NCI-H1930 (cell line): ENCODE measurements around the gene EHHADH.

Source experiments
- DNase-seq, 2 experiments: peaks; one replicate each; lab custom pipeline; 2025; lab: John Stamatoyannopoulos, UW

Gene EHHADH

GRCh38 chr3:185195652-185196051 is 58.2 kb downstream of the EHHADH start:
- no peak for DNase-seq

- peak in 1 of 2 experiments; percentile 27 for DNase-seq
Observed at GRCh38 chr3:185188816-185189215, 65.0 kb downstream of the EHHADH start.

- no peak for DNase-seq
Observed at GRCh38 chr3:185187391-185187790, 66.5 kb downstream of the EHHADH start.

- DNase-seq = peak; percentile 4 to 21
Observed at GRCh38 chr3:185176750-185177359, 77.0 kb downstream of the EHHADH start.

GRCh38 chr3:185175370-185175987 is 78.4 kb downstream of the EHHADH start:
- DNase-seq = no peak

- no peak for DNase-seq
Observed at GRCh38 chr3:185172086-185173049, 81.5 kb downstream of the EHHADH start.

GRCh38 chr3:185164428-185165217 is 89.2 kb downstream of the EHHADH start:
- no peak for DNase-seq

- DNase-seq = no peak
Observed at GRCh38 chr3:185162634-185163033, 91.2 kb downstream of the EHHADH start.

GRCh38 chr3:185161761-185162160 is 92.1 kb downstream of the EHHADH start:
- no peak for DNase-seq

GRCh38 chr3:185157347-185157746 is 96.5 kb downstream of the EHHADH start:
- DNase-seq = no peak

- no peak for DNase-seq
Observed at GRCh38 chr3:185155678-185156077, 98.2 kb downstream of the EHHADH start.

- peak in 1 of 2 experiments; percentile 7 for DNase-seq
Observed at GRCh38 chr3:185153861-185154629, 99.8 kb downstream of the EHHADH start.

- DNase-seq = peak in 1 of 2 experiments; percentile 20
Observed at GRCh38 chr3:185153171-185153771, 100.6 kb downstream of the EHHADH start.

- DNase-seq = peak; percentile 33 to 45
Observed at GRCh38 chr3:185152410-185153170, 101.3 kb downstream of the EHHADH start, which contains the start of gene C3orf70. C3orf70 (minus strand) TSS chr3:185153060; CDS start chr3:185152823, 237 bp downstream.

GRCh38 chr3:185151964-185152409 is 101.9 kb downstream of the EHHADH start:
- no peak for DNase-seq

- DNase-seq = no peak
Observed at GRCh38 chr3:185151101-185151963, 102.5 kb downstream of the EHHADH start.

- no peak for DNase-seq
Observed at GRCh38 chr3:185150561-185150960, 103.3 kb downstream of the EHHADH start.

GRCh38 chr3:185149591-185149990 is 104.3 kb downstream of the EHHADH start:
- DNase-seq = no peak

- no peak for DNase-seq
Observed at GRCh38 chr3:185145511-185145910, 108.3 kb downstream of the EHHADH start.
